Measurements from ENCODE around the gene CAPN12. TPM values are rescaled to one million over a fixed set of nuclear protein-coding genes. Genes with fewer than 3 reads are reported as not detected.

CAPN12 gene
- total and polyA plus RNA-seq, 2 experiments from 2014 or later, result 0.11 to 0.21 TPM

GRCh38 chr19:38699647-38700349 is 44.5 kb downstream of the CAPN12 start:
- no peaks in the 10 kb centered on the region for H3K9me2 ChIP-seq (ENCODE audit: insufficient read depth)
- no peaks in the 10 kb centered on the region for H3K27me3 ChIP-seq (replicated peaks; ENCODE audit: insufficient read depth)
- peaks cover 20% of the 10 kb centered on the region for H3K36me3 ChIP-seq (ENCODE audit: low read depth)
- H3K4me1 ChIP-seq (ENCODE audit: insufficient read depth), result no peaks in the 10 kb centered on the region
- no peaks in the 10 kb centered on the region for H4K20me1 ChIP-seq (ENCODE audit: insufficient read depth)
- H3K4me2 ChIP-seq (ENCODE audit: unreplicated experiment), result no peak overlapping the region
- DNase-seq, result no peak
- H3K79me2 ChIP-seq (ENCODE audit: insufficient read depth), result peaks cover 100% of the 10 kb centered on the region
- H2AFZ ChIP-seq, result no peak overlapping the region
- no peak overlapping the region for H3K9ac ChIP-seq
- 97% methylated on average over 16 to 18 of the region's 18 CpGs for WGBS, 2 experiments (ENCODE audit: low coverage in 1 of 2, low lambda C conversion rate in 2 of 2, missing lambda C conversion rate in 2 of 2)
- no peak overlapping the region for H3K27ac ChIP-seq
- no peak overlapping the region for H3K4me3 ChIP-seq
- in situ Hi-C loops (cut with MboI), result no loop called here
- no peaks in the 10 kb centered on the region for H3K9me3 ChIP-seq (ENCODE audit: low read depth)
- no peak for TF ChIP-seq EZH2 (IDR thresholded peaks at IDR 0.05; ENCODE audit: insufficient read depth, poor library complexity, severe bottlenecking)
- TF ChIP-seq EZH2phosphoT487 (IDR thresholded peaks at IDR 0.05; ENCODE audit: insufficient read depth, low read depth), result no peak
- H3F3A ChIP-seq (ENCODE audit: insufficient read depth), result peaks cover 11% of the 10 kb centered on the region

- Histone ChIP-seq H3K27me3 (replicated peaks; ENCODE audit: insufficient read depth) (no peaks in the 10 kb centered on the region), H3K4me3 (no peak overlapping the region), H2AFZ (no peak overlapping the region), H3K9me3 (ENCODE audit: low read depth) (no peaks in the 10 kb centered on the region), H3K9me2 (ENCODE audit: insufficient read depth) (no peaks in the 10 kb centered on the region), H3K36me3 (ENCODE audit: low read depth) (peaks cover 13% of the 10 kb centered on the region; the same call in 1 of the 2 replicates), H3K27ac (no peak overlapping the region), H3K4me1 (ENCODE audit: insufficient read depth) (peaks cover 7% of the 10 kb centered on the region), H4K20me1 (ENCODE audit: insufficient read depth) (no peaks in the 10 kb centered on the region), H3F3A (ENCODE audit: insufficient read depth) (peaks cover 13% of the 10 kb centered on the region), H3K9ac (no peak overlapping the region), H3K79me2 (ENCODE audit: insufficient read depth) (peaks cover 100% of the 10 kb centered on the region), H3K4me2 (ENCODE audit: unreplicated experiment) (no peak overlapping the region)
- in situ Hi-C loops (cut with MboI), result no loop called here
- 84 to 89% methylated on average over 7 of the region's 7 CpGs for WGBS, 2 experiments (ENCODE audit: low coverage in 1 of 2, low lambda C conversion rate in 2 of 2, missing lambda C conversion rate in 2 of 2)
- TF ChIP-seq EZH2phosphoT487 (IDR thresholded peaks at IDR 0.05; ENCODE audit: insufficient read depth, low read depth), result no peak
- TF ChIP-seq EZH2 (IDR thresholded peaks at IDR 0.05; ENCODE audit: insufficient read depth, poor library complexity, severe bottlenecking), result no peak
- DNase-seq, result no peak
Measured at GRCh38 chr19:38699027-38699346, 45.3 kb downstream of the CAPN12 start.

DNA sequence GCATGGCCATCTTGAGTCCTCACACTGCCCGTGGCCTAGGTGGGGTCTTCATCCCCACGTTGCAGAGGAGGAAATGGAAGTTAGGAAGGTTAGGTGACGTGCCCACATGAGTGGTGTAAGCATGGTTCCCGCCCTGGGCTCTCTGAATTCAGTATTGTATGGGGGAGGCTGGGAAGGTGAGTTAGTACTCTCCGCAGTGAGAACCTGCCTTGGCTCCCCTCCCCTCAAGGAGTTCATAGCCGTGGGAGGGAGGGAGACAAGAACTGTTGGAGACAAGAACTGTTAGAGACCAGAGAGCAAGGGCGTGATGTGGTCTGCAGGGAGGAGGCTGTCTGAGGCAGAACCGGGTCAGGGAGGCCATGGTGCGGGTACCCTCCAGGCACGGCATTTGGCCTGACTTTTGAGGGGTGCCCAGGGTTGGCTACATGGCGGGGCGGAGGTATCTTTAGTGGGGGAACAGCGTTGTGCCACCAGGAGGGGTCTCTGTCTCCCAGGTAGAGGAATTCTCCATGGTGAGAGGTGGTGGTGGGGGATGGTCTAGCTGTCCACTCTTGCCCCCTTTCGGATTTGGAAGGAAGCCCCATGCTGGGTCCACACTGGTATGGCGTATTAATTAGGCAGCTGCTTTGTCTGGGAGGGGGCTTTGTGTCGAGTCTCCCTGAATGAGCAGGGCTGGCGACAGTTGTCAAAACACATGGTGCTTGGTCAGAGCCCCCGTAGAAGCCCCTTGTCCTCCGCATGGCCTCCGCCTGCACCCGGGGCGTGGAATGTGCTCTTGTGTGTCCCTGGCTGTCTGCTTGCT is 45.8 kb downstream of the CAPN12 start:
- H3K27ac ChIP-seq, result no peak overlapping the region
- no peak overlapping the region for H3K4me3 ChIP-seq
- peaks cover 13% of the 10 kb centered on the region for H3K4me1 ChIP-seq (ENCODE audit: insufficient read depth)
- DNase-seq, result no peak
- no peak overlapping the region for H3K4me2 ChIP-seq (ENCODE audit: unreplicated experiment)
- H3K9me3 ChIP-seq (ENCODE audit: low read depth), result no peaks in the 10 kb centered on the region
- TF ChIP-seq EZH2phosphoT487 (IDR thresholded peaks at IDR 0.05; ENCODE audit: insufficient read depth, low read depth) (no peak), EZH2 (IDR thresholded peaks at IDR 0.05; ENCODE audit: insufficient read depth, poor library complexity, severe bottlenecking) (no peak)
- H3K36me3 ChIP-seq (ENCODE audit: low read depth), result peaks cover 11% of the 10 kb centered on the region; the same call in 1 of the 2 replicates
- no peaks in the 10 kb centered on the region for H3K9me2 ChIP-seq (ENCODE audit: insufficient read depth)
- in situ Hi-C loops (cut with MboI), result no loop called here
- H3K79me2 ChIP-seq (ENCODE audit: insufficient read depth), result peaks cover 100% of the 10 kb centered on the region
- no peaks in the 10 kb centered on the region for H3K27me3 ChIP-seq (replicated peaks; ENCODE audit: insufficient read depth)
- H2AFZ ChIP-seq, result no peak overlapping the region
- no peak overlapping the region for H3K9ac ChIP-seq
- no peaks in the 10 kb centered on the region for H4K20me1 ChIP-seq (ENCODE audit: insufficient read depth)
- 86 to 88% methylated on average over 22 of the region's 22 CpGs for WGBS, 2 experiments (ENCODE audit: low coverage in 1 of 2, low lambda C conversion rate in 2 of 2, missing lambda C conversion rate in 2 of 2)
- peaks cover 17% of the 10 kb centered on the region for H3F3A ChIP-seq (ENCODE audit: insufficient read depth)

DNA sequence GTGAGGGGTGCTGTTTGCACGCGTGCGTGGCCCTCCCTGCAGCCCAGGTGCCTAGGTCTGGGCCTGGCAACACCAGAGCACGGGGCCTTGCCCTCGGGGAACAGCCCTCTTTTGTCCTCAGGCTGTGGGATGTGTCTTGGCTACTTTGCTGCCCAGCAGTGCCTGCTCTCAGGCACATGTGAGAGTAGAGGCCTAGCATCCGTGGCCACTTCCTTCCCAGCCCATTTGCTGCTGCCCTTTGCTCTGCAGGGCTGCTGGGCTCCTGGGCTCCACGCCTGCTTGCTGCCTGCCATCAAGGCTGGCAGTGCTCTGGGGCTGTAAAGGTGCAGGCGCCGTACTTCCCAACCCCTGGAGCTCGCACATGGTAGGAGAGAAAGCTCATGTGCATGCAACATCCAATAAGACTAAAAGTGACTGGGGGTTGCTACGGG is 46.6 kb downstream of the CAPN12 start:
- no peak overlapping the region for H3K9ac ChIP-seq
- H3K9me3 ChIP-seq (ENCODE audit: low read depth), result no peaks in the 10 kb centered on the region
- TF ChIP-seq EZH2 (IDR thresholded peaks at IDR 0.05; ENCODE audit: insufficient read depth, poor library complexity, severe bottlenecking), result no peak
- TF ChIP-seq EZH2phosphoT487 (IDR thresholded peaks at IDR 0.05; ENCODE audit: insufficient read depth, low read depth), result no peak
- in situ Hi-C loops (cut with MboI), result no loop called here
- H3K4me3 ChIP-seq, result no peak overlapping the region
- H4K20me1 ChIP-seq (ENCODE audit: insufficient read depth), result no peaks in the 10 kb centered on the region
- no peaks in the 10 kb centered on the region for H3K9me2 ChIP-seq (ENCODE audit: insufficient read depth)
- WGBS, 2 experiments (ENCODE audit: low coverage in 1 of 2, low lambda C conversion rate in 2 of 2, missing lambda C conversion rate in 2 of 2), result 86 to 90% methylated on average over 11 of the region's 11 CpGs
- peaks cover 21% of the 10 kb centered on the region for H3K4me1 ChIP-seq (ENCODE audit: insufficient read depth)
- H3K79me2 ChIP-seq (ENCODE audit: insufficient read depth), result peaks cover 100% of the 10 kb centered on the region
- DNase-seq, result no peak
- no peak overlapping the region for H3K4me2 ChIP-seq (ENCODE audit: unreplicated experiment)
- H2AFZ ChIP-seq, result no peak overlapping the region
- no peaks in the 10 kb centered on the region for H3K27me3 ChIP-seq (replicated peaks; ENCODE audit: insufficient read depth)
- H3K27ac ChIP-seq, result no peak overlapping the region
- H3F3A ChIP-seq (ENCODE audit: insufficient read depth), result peaks cover 24% of the 10 kb centered on the region
- H3K36me3 ChIP-seq (ENCODE audit: low read depth), result peaks cover 8% of the 10 kb centered on the region; the same call in 1 of the 2 replicates

All from GM23248 (cell line).